ENCODE data around the gene CLRN2. TPM values are rescaled to one million over a fixed set of nuclear protein-coding genes. Genes with fewer than 3 reads are reported as not detected.

CLRN2 gene
- total and polyA plus RNA-seq, 2 donors (not counting 3 experiments of a cell fraction or from before 2014, with no cell fraction given) = not detected

DNA sequence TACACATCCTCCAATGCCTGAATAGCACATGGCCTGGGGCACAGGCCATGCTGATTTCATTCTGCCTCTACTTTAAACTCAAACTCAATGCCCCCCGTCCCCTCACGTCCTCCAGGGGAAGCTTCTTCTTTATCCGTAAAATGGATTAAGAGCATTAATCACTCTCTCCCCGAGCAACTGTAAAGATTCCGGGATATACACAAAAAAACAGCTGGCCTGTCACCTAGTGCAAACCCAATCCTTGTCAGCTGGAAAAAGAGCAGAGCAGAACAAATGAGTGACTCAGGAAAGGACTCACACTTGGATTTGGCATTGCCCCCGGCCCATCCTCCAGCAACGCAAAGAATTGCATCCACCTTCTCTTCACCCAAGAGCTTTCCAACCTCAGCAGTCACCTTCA is 10.9 kb upstream of the CLRN2 start:
- Histone ChIP-seq H3K27me3 (ENCODE audit: control insufficient read depth in 2 of 2, insufficient read depth in 2 of 2, low read length in 2 of 2) (no peaks in the 10 kb centered on the region), H3K9ac (replicated peaks; ENCODE audit: extremely low read depth, insufficient read depth, low read length) (no peak overlapping the region), H3K27ac (ENCODE audit: insufficient read depth, low read depth, low read length) (no peak overlapping the region), H3K9me1 (replicated peaks; ENCODE audit: control insufficient read depth, extremely low read depth, insufficient read depth, low read length) (no peaks in the 10 kb centered on the region), H2AFZ (ENCODE audit: low read depth, low read length) (no peak overlapping the region), H3K36me3 (ENCODE audit: control insufficient read depth in 2 of 2, extremely low read depth in 1 of 2, insufficient read depth in 2 of 2, low read length in 2 of 2) (peaks cover 6 to 14% of the 10 kb centered on the region in 2 experiments), H3K4me2 (ENCODE audit: insufficient read depth, low read length) (no peak overlapping the region), H3K9me3 (replicated peaks; ENCODE audit: control insufficient read depth, insufficient read depth, low read length) (no peaks in the 10 kb centered on the region), H3K4me1 (ENCODE audit: control insufficient read depth, extremely low read depth, insufficient read depth, low read length) (no peaks in the 10 kb centered on the region), H3K4me3 (replicated peaks in 1 of 3; ENCODE audit: insufficient read depth in 1 of 3, low read depth in 1 of 3, low read length in 3 of 3) (no peak overlapping the region), H3K79me2 (ENCODE audit: control insufficient read depth, insufficient read depth, low read length) (no peaks in the 10 kb centered on the region), H4K20me1 (replicated peaks; ENCODE audit: control insufficient read depth, extremely low read depth, insufficient read depth, low read length) (no peaks in the 10 kb centered on the region)
- intact Hi-C loops (cut with micrococcal nuclease) (no loop called here), dilution Hi-C loops (cut with MboI; ENCODE audit: extremely low pct_ligation_motif_present, low sequenced_read_pairs) (no loop called here)
- TF ChIP-seq, protein P1, sequence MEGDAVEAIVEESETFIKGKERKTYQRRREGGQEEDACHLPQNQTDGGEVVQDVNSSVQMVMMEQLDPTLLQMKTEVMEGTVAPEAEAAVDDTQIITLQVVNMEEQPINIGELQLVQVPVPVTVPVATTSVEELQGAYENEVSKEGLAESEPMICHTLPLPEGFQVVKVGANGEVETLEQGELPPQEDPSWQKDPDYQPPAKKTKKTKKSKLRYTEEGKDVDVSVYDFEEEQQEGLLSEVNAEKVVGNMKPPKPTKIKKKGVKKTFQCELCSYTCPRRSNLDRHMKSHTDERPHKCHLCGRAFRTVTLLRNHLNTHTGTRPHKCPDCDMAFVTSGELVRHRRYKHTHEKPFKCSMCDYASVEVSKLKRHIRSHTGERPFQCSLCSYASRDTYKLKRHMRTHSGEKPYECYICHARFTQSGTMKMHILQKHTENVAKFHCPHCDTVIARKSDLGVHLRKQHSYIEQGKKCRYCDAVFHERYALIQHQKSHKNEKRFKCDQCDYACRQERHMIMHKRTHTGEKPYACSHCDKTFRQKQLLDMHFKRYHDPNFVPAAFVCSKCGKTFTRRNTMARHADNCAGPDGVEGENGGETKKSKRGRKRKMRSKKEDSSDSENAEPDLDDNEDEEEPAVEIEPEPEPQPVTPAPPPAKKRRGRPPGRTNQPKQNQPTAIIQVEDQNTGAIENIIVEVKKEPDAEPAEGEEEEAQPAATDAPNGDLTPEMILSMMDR (IDR thresholded peaks at IDR 0.05; ENCODE audit: extremely low read depth in 1 of 2, insufficient read depth in 1 of 2, low read depth in 1 of 2, low read length in 2 of 2) = no peak
- TF ChIP-seq GATA2 (IDR thresholded peaks at IDR 0.05; ENCODE audit: insufficient read depth, insufficient read length, low read depth, low read length) (no peak), MYC (IDR thresholded peaks at IDR 0.05; ENCODE audit: low read depth, low read length) (no peak), EZH2 (IDR thresholded peaks at IDR 0.05; ENCODE audit: borderline replicate concordance, low read depth, low read length, severe bottlenecking) (no peak), POLR2A (IDR thresholded peaks at IDR 0.05; ENCODE audit: low read depth, low read length) (no peak), JUN (IDR thresholded peaks at IDR 0.05; ENCODE audit: borderline replicate concordance, insufficient read depth, insufficient read length, low read depth) (no peak), POLR2AphosphoS5 (IDR thresholded peaks at IDR 0.05; ENCODE audit: insufficient read depth, low read depth, low read length) (no peak)
- ChIA-PET POLR2A (no interaction called here), CTCF (no interaction called here)
- no peak for FAIRE-seq
- DNase-seq (ENCODE audit: low read depth, low spot score) = no peak
- no TSS peak for BruUV-seq (replicated peaks)
